ENCODE results near the gene COMMD1. TPM values are rescaled to one million over a fixed set of nuclear protein-coding genes. Genes with fewer than 3 reads are reported as not detected.
"Not testable (repeated sequence)": the region's sequence is repeated elsewhere in the genome, so short reads cannot be mapped to it uniquely, and the experiment has no call there.

COMMD1 gene
- total RNA-seq, 1 donor from 2014 or later, result 42.3 TPM

GRCh38 chr2:62071126-62071598 is 165.7 kb downstream of the COMMD1 start:
- no peak for DNase-seq (ENCODE audit: low read depth, low spot score)

GRCh38 chr2:62071760-62072680 is 166.5 kb downstream of the COMMD1 start:
- no peak for DNase-seq (ENCODE audit: low read depth, low spot score)

- no peak for DNase-seq (ENCODE audit: low read depth, low spot score)
These were observed 168.8 kb downstream of the COMMD1 start for GRCh38 chr2:62074233-62074632.

GRCh38 chr2:62076980-62077638 is 171.6 kb downstream of the COMMD1 start:
- no peak for DNase-seq (ENCODE audit: low read depth, low spot score)

- DNase-seq (ENCODE audit: low read depth, low spot score), result no peak
These were observed 179.3 kb downstream of the COMMD1 start for GRCh38 chr2:62084801-62085200.

- no peak for DNase-seq (ENCODE audit: low read depth, low spot score)
These were observed 184.2 kb downstream of the COMMD1 start for GRCh38 chr2:62089658-62090057.

GRCh38 chr2:62091471-62091870 is 186.0 kb downstream of the COMMD1 start:
- DNase-seq (ENCODE audit: low read depth, low spot score), result no peak

GRCh38 chr2:62099050-62099449 is 193.6 kb downstream of the COMMD1 start:
- DNase-seq (ENCODE audit: low read depth, low spot score), result no peak

GRCh38 chr2:62099523-62100175 is 194.2 kb downstream of the COMMD1 start:
- DNase-seq (ENCODE audit: low read depth, low spot score), result no peak

- DNase-seq (ENCODE audit: low read depth, low spot score), result no peak
These were observed 196.4 kb downstream of the COMMD1 start for GRCh38 chr2:62101886-62102285.

- DNase-seq (ENCODE audit: low read depth, low spot score), result no peak
These were observed 197.0 kb downstream of the COMMD1 start for GRCh38 chr2:62102402-62102920.

- DNase-seq (ENCODE audit: low read depth, low spot score), result no peak
These were observed 204.1 kb downstream of the COMMD1 start for GRCh38 chr2:62109554-62109953.

- no peak for DNase-seq (ENCODE audit: low read depth, low spot score)
These were observed 205.0 kb downstream of the COMMD1 start for GRCh38 chr2:62110415-62111025.

- peak; percentile 3 for DNase-seq (ENCODE audit: low read depth, low spot score)
These were observed 206.7 kb downstream of the COMMD1 start for GRCh38 chr2:62112179-62112578.

GRCh38 chr2:62114564-62114963 is 209.1 kb downstream of the COMMD1 start:
- DNase-seq (ENCODE audit: low read depth, low spot score), result no peak

GRCh38 chr2:62116983-62117382 is 211.5 kb downstream of the COMMD1 start:
- no peak for DNase-seq (ENCODE audit: low read depth, low spot score)

- peak; percentile 24 for DNase-seq (ENCODE audit: low read depth, low spot score)
These were observed 212.7 kb downstream of the COMMD1 start for GRCh38 chr2:62118160-62118559.

- DNase-seq (ENCODE audit: low read depth, low spot score), result no peak
These were observed 214.0 kb downstream of the COMMD1 start for GRCh38 chr2:62119311-62119974.

GRCh38 chr2:62126239-62126638 is 220.8 kb downstream of the COMMD1 start:
- DNase-seq (ENCODE audit: low read depth, low spot score), result not testable (repeated sequence)

- DNase-seq (ENCODE audit: low read depth, low spot score), result no peak
These were observed 227.9 kb downstream of the COMMD1 start for GRCh38 chr2:62133320-62133823.

All from pulmonary artery endothelial cell (primary cell).